HG03139 (cell line): Measurements from ENCODE around the gene FAT1.

Source experiments
- ATAC-seq: cut with Tn5 transposase; IDR thresholded peaks from one replicate; pipeline ENCODE4 v1.9.1; 2021; ENCODE audit not compliant: unreplicated experiment

FAT1 gene

DNA sequence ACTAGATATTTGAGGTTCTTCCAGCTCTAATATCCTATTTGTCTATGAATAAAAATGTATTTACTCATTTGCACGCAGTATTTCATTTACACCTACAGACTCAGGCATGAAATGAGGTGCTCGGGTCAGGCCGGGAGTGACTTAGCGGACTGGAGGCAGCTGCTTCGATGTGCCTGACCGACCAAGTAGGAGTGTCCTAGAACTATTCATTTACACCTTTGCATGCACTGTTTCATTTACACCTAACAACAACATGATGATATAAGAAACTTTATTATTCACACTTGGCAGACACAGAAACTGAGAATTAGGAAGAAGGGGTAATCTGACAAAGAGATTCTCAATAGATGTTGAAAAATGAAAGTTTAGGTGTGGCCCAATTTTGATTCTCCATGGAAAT is 28.7 kb upstream of the FAT1 start:
- no peak for ATAC-seq

DNA sequence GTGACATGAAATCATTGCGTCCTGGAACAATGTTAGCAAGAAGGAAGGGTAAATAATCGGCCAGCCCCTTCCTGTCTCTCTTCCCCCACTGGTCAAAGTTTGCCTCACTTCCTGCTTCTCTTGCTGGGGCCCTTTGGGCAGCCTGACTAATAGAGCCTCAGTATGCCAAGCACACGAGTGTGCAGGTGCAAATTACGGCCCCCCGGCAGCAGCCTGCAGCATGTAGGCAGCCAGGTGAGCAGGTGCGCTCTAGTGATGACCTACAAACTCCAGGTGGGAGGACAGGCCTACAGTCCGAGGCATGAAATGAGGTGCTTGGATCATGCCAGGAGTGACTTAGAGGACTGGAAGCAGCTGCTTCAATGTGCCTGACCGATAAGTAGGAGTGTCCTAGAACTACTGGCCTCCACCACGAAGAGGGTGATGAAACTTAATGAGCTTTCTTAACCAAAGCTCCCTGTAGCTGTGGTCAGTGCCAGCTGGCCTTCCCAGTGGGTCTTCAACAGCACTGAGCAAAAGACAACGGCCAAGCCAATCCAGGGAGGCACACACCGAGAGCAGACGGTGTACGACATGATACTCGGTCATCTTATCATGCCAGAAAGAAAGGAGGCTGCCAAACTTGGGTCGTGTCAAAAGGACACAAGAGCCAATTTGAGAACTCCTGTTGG is 26.1 kb upstream of the FAT1 start:
- no peak for ATAC-seq

DNA sequence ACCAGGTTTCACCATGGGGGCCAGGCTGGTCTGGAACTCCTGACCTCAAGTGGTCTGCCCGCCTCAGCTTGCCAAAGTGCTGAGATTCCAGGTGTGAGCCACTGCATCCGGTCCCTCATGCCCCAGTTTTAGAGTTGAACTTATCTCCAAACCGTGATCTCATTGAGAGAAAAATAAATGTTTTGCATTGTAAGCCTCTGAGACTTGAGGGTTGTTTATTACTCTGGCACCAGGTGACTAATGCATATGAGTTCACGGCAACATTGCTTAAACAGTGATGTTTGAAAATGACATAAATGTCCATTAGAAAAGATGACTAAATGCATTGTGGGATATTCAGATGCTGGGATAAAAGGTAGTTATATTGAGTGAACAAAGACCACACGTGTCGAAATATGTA is 22.9 kb upstream of the FAT1 start:
- ATAC-seq: no peak

DNA sequence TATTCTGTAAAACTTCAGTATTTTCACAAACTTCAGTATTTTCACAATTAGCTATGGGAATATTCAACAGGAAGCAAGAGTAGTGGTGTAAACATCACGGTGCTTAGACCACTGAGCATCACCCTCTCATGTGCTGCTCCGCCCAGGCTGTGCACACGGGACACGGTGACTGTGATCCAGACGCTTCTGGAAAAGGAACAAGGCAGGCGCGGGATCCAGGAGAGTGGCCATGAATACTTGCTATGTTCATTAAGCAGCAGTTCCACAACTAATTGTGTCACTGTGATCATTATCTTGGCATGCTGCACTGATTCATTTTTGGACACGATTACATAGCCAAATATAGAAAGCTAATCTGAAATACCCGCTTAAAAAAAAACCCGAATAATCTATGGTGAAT is 19.6 kb upstream of the FAT1 start:
- no peak for ATAC-seq

- no peak for ATAC-seq
Observed at GRCh38 chr4:186740822-186741221, 17.2 kb upstream of the FAT1 start.

GRCh38 chr4:186739802-186740434 is 16.3 kb upstream of the FAT1 start:
- ATAC-seq: no peak

GRCh38 chr4:186739317-186739716 is 15.7 kb upstream of the FAT1 start:
- ATAC-seq: no peak

GRCh38 chr4:186738421-186738820 is 14.8 kb upstream of the FAT1 start:
- no peak for ATAC-seq

GRCh38 chr4:186737427-186737826 is 13.8 kb upstream of the FAT1 start:
- no peak for ATAC-seq

DNA sequence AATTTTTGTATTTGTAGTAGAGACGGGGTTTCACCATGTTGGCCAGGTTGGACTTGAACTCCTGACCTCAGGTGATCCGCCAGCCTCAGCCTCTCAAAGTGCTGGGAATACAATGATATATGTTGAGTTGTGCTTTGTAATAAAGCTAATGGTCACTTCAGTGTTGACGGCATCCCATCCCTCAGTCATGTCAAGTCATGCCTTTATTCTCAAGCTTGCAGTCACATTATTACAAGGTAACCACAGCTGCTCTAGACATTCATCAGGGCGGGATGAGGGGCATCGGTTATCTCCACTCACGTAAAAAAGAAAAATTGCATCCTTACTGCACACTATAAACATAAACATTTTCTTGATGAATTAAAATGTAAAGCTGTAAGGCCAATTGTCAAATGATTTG is 12.8 kb upstream of the FAT1 start:
- ATAC-seq: no peak

GRCh38 chr4:186734251-186734650 is 10.6 kb upstream of the FAT1 start:
- ATAC-seq: no peak

GRCh38 chr4:186733778-186734177 is 10.1 kb upstream of the FAT1 start:
- no peak for ATAC-seq

DNA sequence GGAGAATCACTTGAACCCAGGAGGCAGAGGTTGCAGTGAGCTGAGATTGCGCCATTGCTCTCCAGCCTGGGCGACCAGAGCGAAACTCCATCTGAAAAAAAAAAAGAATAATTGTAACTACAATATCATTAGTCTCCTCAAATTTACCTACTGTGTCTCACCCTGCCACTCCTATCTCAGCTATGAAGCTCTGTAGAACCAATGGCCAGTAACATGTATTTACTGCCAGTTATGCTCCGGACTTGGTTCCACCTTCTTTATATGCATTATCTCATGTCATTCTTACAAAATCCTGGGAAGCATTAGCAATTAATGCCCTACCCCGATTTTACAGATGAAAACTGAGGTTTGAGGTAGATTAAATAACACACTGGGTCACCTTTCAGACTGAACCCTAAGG is 7.0 kb upstream of the FAT1 start:
- no peak for ATAC-seq

DNA sequence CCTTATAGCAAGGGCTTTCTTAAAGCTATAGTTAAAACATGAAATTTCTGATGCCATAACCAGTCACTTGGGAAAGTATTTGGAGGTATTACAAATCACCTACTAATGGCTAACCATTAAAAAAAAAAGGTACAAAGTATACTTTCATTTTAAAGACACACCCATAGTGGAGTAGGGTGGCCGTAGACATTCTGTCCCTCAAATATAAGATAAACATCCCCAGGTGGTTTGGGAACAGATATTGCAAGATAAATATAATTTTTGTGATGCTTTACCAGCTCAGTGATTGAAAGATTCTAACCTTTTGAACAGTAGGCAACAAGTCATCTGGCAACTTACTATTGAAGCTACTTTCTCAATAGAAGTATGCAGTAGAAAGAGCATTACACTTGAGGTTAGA is 6.2 kb upstream of the FAT1 start:
- no peak for ATAC-seq

- ATAC-seq: no peak
Observed at GRCh38 chr4:186728631-186729271, 5.1 kb upstream of the FAT1 start.

DNA sequence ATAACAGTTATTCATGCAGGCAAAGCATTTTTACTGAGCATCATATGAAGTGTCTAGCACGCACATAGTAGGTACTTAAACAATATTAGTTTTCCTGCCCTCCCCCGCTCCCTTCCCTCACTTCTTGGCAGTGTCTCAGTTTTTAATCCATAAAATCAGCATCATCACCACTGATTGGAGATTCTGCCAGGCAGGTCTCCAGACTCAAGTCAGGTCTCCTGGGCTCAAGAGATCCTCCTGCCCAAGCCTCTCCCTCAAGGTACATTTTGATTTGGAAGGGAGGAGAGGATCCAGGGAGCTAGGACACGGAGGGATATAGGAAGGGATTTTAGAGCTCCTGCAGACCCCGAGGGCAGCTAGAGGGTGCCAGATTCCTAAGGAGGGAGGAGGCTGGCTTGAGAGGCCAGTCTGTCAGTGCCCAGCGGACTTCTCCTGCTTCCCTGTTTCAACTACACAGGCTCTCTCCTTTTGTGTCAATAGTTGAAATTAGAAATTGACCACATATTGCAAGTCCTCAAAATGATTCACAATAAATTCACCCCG is 4.4 kb upstream of the FAT1 start:
- no peak for ATAC-seq

DNA sequence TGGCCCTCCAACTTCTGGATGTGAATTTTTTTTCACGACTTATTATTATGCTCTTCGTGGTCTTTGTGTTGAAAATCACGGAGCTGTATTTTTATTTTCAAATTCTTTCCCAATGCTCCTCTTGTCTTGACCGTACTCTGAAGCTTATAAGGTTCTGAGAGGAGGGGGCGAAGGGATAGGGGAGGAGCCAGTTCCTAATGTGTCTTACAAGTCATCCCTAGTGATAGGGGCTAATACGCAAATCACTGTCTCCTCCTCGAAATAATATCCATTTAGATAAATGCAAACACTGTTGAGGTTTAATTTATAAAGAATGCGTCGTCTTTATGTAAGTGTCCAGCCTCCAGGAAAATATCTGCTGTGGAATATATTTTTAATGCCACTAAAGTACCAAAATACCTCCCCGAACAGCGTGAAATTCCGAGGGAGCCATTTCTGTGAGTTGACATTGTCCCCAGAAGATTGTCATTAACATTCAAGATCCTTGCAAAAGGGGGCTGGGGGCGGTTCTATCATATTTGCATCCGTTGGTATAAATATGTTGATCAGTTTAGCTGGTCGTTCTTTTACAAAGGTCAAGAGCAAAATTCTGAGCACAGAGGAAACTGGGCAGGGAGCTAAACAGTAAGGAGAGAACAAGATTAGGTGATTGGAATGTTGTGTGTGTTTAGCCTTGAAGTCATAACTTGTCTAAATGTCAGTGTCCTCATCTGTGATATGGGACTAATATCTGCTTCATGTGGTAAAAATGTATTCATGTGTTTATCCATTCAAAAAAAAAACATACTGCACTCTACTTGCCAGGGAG is 3.7 kb upstream of the FAT1 start:
- ATAC-seq: no peak

GRCh38 chr4:186726426-186727168 is 2.9 kb upstream of the FAT1 start:
- no peak for ATAC-seq

DNA sequence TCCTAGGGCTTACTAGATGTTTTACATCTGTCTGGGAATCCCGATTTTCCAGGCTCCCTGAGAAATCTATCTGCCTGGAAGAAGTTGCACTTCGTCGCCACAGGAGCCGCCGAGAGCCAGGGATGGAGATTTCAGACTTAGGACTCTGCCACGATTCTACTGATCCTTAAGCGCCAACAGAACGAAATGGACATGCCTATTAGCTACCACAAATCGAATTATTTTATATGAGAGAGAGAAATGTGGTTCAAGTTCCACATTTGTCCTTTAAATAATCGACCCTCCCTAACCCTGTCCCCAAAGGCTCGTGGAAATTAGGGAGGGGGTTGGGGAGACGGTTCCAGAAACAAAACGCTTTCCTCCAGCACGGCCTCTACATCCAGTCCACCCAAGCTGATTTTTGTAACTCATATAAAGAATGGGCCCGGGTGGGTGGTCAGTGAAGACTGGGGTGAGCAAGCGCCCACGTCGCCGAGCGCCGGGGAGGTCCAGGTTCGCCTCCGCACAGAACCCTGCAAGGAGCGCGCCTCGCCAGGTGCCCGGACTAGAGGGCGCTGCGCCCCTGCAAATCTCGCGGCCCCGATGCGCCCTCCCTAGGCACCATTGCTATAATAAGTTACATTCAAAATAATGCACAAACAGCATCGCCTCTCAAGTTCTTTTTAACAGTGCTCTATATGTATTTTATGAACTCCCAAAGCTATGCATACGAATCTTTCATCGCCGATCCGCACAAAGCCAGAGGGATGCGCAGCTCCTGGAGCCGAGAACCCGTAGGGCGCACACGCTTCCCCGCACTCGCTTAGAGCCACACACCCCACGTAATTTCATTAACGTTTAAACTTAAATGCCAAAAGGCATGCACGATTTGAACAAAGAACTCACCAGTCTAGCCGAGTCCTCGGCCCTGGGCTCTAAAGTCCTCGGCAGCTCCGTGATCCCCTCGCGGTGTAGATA is 2.1 kb upstream of the FAT1 start:
- no peak for ATAC-seq
